Fibroblast of lung (primary cell): ENCODE measurements around the gene USP17L11.
"Not testable (repeated sequence)": the region's sequence is repeated elsewhere in the genome, so short reads cannot be mapped to it uniquely, and the experiment has no call there.

ENCODE experiments used
- CTCF ChIP-seq, 2 donors: IDR thresholded peaks in 1 of 2; conservative IDR thresholded peaks in 1 of 2; 1 replicate in 1 of 2; 2 replicates in 1 of 2; pipeline ENCODE4 v1.5.1; 2011 to 2012; ENCODE audit warnings: low read length in 2 of 2, control low read depth in 1 of 2, inconsistent platforms in 1 of 2, low read depth in 1 of 2, mild to moderate bottlenecking in 1 of 2
- EZH2 ChIP-seq: IDR thresholded peaks from 2 replicates; pipeline ENCODE4 v1.5.1; 2012; ENCODE audit warnings: low read length, control low read depth, mild to moderate bottlenecking; ENCODE audit errors: missing control alignments

DNA sequence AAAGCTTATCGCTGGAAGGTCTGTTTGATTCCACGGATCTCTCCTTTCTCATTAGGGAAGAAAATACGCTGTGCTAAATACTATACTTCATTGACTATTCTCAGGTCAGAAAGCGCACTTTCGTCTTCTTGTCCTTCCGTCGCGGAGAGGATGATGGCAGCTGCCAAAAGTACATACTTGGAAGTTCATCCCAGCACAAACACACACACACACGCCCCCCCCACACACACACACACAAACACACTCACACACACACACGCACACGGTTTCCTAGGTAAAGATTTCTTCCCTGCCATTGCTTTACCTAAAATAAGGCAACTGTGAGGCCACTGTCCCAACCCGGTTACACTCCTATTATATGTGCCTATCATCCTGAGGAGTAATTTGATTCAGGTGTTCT lies 23.3 kb downstream of the USP17L11 start:
- TF ChIP-seq CTCF (conservative IDR thresholded peaks at IDR 0.05 in 1 of 2, IDR thresholded peaks at IDR 0.05 in 1 of 2; ENCODE audit: low read depth in 1 of 2, low read length in 2 of 2); EZH2: not testable (repeated sequence)
